ENCODE data around the gene IPO5. TPM values are rescaled to one million over a fixed set of nuclear protein-coding genes. Genes with fewer than 3 reads are reported as not detected.

The IPO5 gene
- total RNA-seq, 1 donor from 2014 or later: 154 TPM

DNA sequence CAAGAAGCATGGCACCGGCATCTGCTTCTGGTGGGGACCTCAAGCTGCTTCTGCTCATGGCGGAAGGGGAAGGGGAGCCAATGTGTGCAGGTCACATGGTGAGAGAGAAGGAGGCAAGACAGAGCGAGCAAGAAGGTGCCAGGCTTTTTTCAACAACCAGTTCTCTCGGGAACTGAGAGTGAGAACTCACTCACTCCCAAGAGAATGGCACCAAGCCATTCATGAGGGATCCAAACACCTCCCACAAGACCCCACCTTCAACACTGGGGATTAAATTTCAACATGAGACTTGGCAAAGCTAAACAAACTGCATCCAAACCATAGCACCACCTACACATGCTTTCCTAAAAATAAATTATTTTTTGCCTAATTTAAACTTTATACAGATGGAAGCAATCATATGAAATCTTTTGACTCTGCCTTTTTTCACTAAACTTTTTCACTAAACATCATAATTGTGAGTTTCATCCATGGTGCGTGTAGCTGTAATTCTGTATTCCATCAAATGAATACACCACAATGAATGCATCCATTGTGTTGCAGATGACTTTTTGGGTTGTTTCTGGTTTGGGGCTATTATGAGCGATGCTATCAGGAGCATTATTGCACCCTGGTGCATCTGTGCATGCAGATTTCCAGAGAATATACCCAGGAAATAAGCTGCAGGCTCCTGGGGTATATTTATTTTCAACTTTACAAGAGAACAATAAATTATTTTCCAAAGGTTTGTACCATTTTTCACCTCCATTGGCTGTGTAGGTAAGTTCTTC, 14.6 kb upstream of the IPO5 start:
- Histone ChIP-seq H3K9me3 (ENCODE audit: insufficient read depth, low read depth, low read length) (no peaks in the 10 kb centered on the region), H3K79me2 (ENCODE audit: insufficient read depth, low read length) (no peaks in the 10 kb centered on the region), H3K4me3 (ENCODE audit: insufficient read depth, low read depth, low read length) (no peak overlapping the region), H2AFZ (ENCODE audit: low read depth, low read length) (no peak overlapping the region), H4K20me1 (ENCODE audit: insufficient read depth, low read length) (no peaks in the 10 kb centered on the region), H3K4me2 (ENCODE audit: low read length) (no peak overlapping the region), H3K9ac (ENCODE audit: low read length) (no peak overlapping the region), H3K27me3 (ENCODE audit: insufficient read depth, low read length) (no peaks in the 10 kb centered on the region), H3K4me1 (ENCODE audit: insufficient read depth, low read length) (no peaks in the 10 kb centered on the region), H3K27ac (ENCODE audit: low read depth, low read length) (no peak overlapping the region), H3K36me3 (ENCODE audit: insufficient read depth, low read length) (no peaks in the 10 kb centered on the region)
- Mint-ChIP-seq H3K4me1 (ENCODE audit: low read depth, unreplicated experiment) (no peaks in the 10 kb centered on the region), H3K36me3 (ENCODE audit: low read depth, unreplicated experiment) (no peaks in the 10 kb centered on the region), H3K27me3 (ENCODE audit: low read depth, unreplicated experiment) (no peaks in the 10 kb centered on the region), H3K4me3 (ENCODE audit: unreplicated experiment) (no peak overlapping the region), H3K27ac (ENCODE audit: unreplicated experiment) (no peak overlapping the region), H3K9me3 (ENCODE audit: unreplicated experiment) (peaks cover 2% of the 10 kb centered on the region)
- DNase-seq (ENCODE audit: low read depth) (no peak), FAIRE-seq (no peak)
- TF ChIP-seq EZH2 (IDR thresholded peaks at IDR 0.05; ENCODE audit: insufficient read depth, low read length): no peak
- TF ChIP-seq, protein P1, sequence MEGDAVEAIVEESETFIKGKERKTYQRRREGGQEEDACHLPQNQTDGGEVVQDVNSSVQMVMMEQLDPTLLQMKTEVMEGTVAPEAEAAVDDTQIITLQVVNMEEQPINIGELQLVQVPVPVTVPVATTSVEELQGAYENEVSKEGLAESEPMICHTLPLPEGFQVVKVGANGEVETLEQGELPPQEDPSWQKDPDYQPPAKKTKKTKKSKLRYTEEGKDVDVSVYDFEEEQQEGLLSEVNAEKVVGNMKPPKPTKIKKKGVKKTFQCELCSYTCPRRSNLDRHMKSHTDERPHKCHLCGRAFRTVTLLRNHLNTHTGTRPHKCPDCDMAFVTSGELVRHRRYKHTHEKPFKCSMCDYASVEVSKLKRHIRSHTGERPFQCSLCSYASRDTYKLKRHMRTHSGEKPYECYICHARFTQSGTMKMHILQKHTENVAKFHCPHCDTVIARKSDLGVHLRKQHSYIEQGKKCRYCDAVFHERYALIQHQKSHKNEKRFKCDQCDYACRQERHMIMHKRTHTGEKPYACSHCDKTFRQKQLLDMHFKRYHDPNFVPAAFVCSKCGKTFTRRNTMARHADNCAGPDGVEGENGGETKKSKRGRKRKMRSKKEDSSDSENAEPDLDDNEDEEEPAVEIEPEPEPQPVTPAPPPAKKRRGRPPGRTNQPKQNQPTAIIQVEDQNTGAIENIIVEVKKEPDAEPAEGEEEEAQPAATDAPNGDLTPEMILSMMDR (IDR thresholded peaks at IDR 0.05; ENCODE audit: insufficient read depth, low read depth, low read length): no peak

DNA sequence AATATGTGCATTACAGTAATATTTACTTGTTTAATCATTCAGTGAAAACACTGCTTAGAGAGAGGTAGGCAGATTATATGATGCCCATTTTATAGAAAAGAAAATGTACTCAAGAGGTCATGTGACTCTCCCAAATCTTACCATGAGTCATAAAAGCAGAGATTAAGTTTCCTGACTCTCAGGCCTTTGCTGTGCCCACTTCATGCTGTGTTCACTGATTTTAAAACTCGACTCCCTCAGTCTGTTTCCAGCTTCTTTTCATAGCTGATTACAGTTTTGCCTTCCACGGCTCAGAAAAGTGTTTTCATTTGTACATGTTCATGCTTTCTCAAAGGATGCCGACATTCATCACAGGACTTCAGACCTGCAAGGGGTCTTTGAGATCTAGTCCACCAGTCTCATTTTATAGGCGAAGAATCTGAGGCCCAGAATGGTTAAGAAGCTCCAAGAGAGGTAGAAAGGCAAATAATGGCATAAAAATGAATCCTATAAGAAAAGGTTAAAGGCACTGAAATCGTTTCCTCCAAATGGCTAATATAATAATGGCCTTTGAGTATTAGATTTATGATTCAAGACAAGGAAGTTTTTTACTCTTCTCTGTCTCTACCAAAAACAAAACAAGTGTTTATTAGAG, 9.0 kb upstream of the IPO5 start:
- Histone ChIP-seq H3K4me2 (ENCODE audit: low read length) (peak overlapping the region; percentile 57), H3K27ac (ENCODE audit: low read depth, low read length) (peak overlapping the region; percentile 59), H3K9me3 (ENCODE audit: insufficient read depth, low read depth, low read length) (no peaks in the 10 kb centered on the region), H3K4me3 (ENCODE audit: insufficient read depth, low read depth, low read length) (no peak overlapping the region), H3K9ac (ENCODE audit: low read length) (peak overlapping the region; percentile 36), H3K4me1 (ENCODE audit: insufficient read depth, low read length) (peaks cover 21% of the 10 kb centered on the region), H3K36me3 (ENCODE audit: insufficient read depth, low read length) (no peaks in the 10 kb centered on the region), H3K27me3 (ENCODE audit: insufficient read depth, low read length) (no peaks in the 10 kb centered on the region), H3K79me2 (ENCODE audit: insufficient read depth, low read length) (no peaks in the 10 kb centered on the region), H4K20me1 (ENCODE audit: insufficient read depth, low read length) (no peaks in the 10 kb centered on the region), H2AFZ (ENCODE audit: low read depth, low read length) (peak overlapping the region; percentile 44)
- Mint-ChIP-seq H3K9me3 (ENCODE audit: unreplicated experiment) (peaks cover 6% of the 10 kb centered on the region), H3K4me1 (ENCODE audit: low read depth, unreplicated experiment) (peaks cover 21% of the 10 kb centered on the region), H3K27ac (ENCODE audit: unreplicated experiment) (no peak overlapping the region), H3K27me3 (ENCODE audit: low read depth, unreplicated experiment) (no peaks in the 10 kb centered on the region), H3K4me3 (ENCODE audit: unreplicated experiment) (no peak overlapping the region), H3K36me3 (ENCODE audit: low read depth, unreplicated experiment) (no peaks in the 10 kb centered on the region)
- DNase-seq (ENCODE audit: low read depth) (peak; percentile 52), FAIRE-seq (peak; percentile 34)
- TF ChIP-seq, protein P1 (IDR thresholded peaks at IDR 0.05; ENCODE audit: insufficient read depth, low read depth, low read length): no peak
- TF ChIP-seq EZH2 (IDR thresholded peaks at IDR 0.05; ENCODE audit: insufficient read depth, low read length): no peak

DNA sequence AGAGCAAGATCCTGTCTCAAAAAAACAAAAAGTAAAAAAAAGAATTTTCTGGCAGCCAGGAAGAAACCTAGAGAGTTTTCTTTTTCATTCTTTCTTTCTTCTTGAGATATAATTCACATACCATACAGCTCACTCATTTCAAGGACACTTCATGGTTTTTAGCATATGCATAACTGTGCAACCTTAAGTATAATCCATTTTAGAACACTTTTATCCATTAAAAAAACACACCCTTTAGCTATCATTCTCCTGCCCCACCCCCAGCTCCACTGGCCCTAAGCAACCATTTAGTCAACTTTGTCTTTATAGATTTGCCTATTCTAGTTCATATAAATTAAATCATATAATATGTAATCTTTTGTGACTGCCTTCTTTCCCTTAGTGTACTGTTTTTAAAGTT, 8.1 kb upstream of the IPO5 start:
- peak overlapping the region; percentile 57 for H3K4me2 ChIP-seq (ENCODE audit: low read length)
- H3K9me3 ChIP-seq (ENCODE audit: insufficient read depth, low read depth, low read length): no peaks in the 10 kb centered on the region
- H2AFZ ChIP-seq (ENCODE audit: low read depth, low read length): no peak overlapping the region
- H3K27me3 ChIP-seq (ENCODE audit: insufficient read depth, low read length): no peaks in the 10 kb centered on the region
- peak overlapping the region; percentile 11 for H3K27ac ChIP-seq (ENCODE audit: low read depth, low read length)
- peaks cover 9% of the 10 kb centered on the region for H3K9me3 Mint-ChIP-seq (ENCODE audit: unreplicated experiment)
- H3K4me1 Mint-ChIP-seq (ENCODE audit: low read depth, unreplicated experiment): peaks cover 21% of the 10 kb centered on the region
- H3K27me3 Mint-ChIP-seq (ENCODE audit: low read depth, unreplicated experiment): no peaks in the 10 kb centered on the region
- no peak overlapping the region for H3K4me3 Mint-ChIP-seq (ENCODE audit: unreplicated experiment)
- no peak for TF ChIP-seq EZH2 (IDR thresholded peaks at IDR 0.05; ENCODE audit: insufficient read depth, low read length)
- TF ChIP-seq, protein P1 (IDR thresholded peaks at IDR 0.05; ENCODE audit: insufficient read depth, low read depth, low read length): no peak
- no peaks in the 10 kb centered on the region for H4K20me1 ChIP-seq (ENCODE audit: insufficient read depth, low read length)
- H3K4me3 ChIP-seq (ENCODE audit: insufficient read depth, low read depth, low read length): no peak overlapping the region
- peaks cover 21% of the 10 kb centered on the region for H3K4me1 ChIP-seq (ENCODE audit: insufficient read depth, low read length)
- no peaks in the 10 kb centered on the region for H3K36me3 Mint-ChIP-seq (ENCODE audit: low read depth, unreplicated experiment)
- H3K36me3 ChIP-seq (ENCODE audit: insufficient read depth, low read length): no peaks in the 10 kb centered on the region
- peak; percentile 66 for DNase-seq (ENCODE audit: low read depth)
- H3K9ac ChIP-seq (ENCODE audit: low read length): no peak overlapping the region
- FAIRE-seq: no peak
- no peaks in the 10 kb centered on the region for H3K79me2 ChIP-seq (ENCODE audit: insufficient read depth, low read length)
- no peak overlapping the region for H3K27ac Mint-ChIP-seq (ENCODE audit: unreplicated experiment)

Data from astrocyte (in vitro differentiated cells and primary cell).